Neural crest cell (in vitro differentiated cells): Measurements from ENCODE around the gene CDC42BPA. TPM values are rescaled to one million over a fixed set of nuclear protein-coding genes. Genes with fewer than 3 reads are reported as not detected.
"Not testable (repeated sequence)": the region's sequence is repeated elsewhere in the genome, so short reads cannot be mapped to it uniquely, and the experiment has no call there.

ENCODE experiments used
- DNase-seq: peaks from one replicate; pipeline ENCODE4 v3.0.0; 2021; ENCODE audit warnings: low read depth, mixed read lengths, low spot score
- H3K27ac Mint-ChIP-seq: one replicate; pipeline ENCODE4 v1.8.0; 2021; ENCODE audit warnings: mild to moderate bottlenecking, mixed read lengths; ENCODE audit not compliant: unreplicated experiment
- H3K27me3 Mint-ChIP-seq: 2 replicates; pipeline ENCODE4 v1.8.0; 2021; ENCODE audit warnings: low read depth, mild to moderate bottlenecking, mixed read lengths
- H3K36me3 Mint-ChIP-seq: 2 replicates; pipeline ENCODE4 v1.8.0; 2021; ENCODE audit warnings: low read depth, mild to moderate bottlenecking, mixed read lengths
- H3K4me1 Mint-ChIP-seq: 2 replicates; pipeline ENCODE4 v1.8.0; 2021; ENCODE audit warnings: mixed read lengths
- H3K4me3 Mint-ChIP-seq: one replicate; pipeline ENCODE4 v1.8.0; 2021; ENCODE audit warnings: mild to moderate bottlenecking, mixed read lengths
- H3K9me3 Mint-ChIP-seq: 2 replicates; pipeline ENCODE4 v1.8.0; 2021; ENCODE audit warnings: mixed read lengths
- CTCF ChIP-seq: fragments of 200-600 bp; sonication (generic); conservative IDR thresholded peaks from 2 replicates; pipeline ENCODE4 v1.5.0; 2021; ENCODE audit warnings: antibody characterized with exemption, mild to moderate bottlenecking
- total RNA-seq: library from RNA; stranded (reverse); gene quantifications from 2 replicates; pipeline ENCODE4 v1.2.1, GENCODE V29; 2021

Gene CDC42BPA
- total RNA-seq, 1 donor from 2014 or later = 35.6 TPM

- H3K4me1 Mint-ChIP-seq = peaks cover 7% of the 10 kb centered on the region
- no peaks in the 10 kb centered on the region for H3K27me3 Mint-ChIP-seq
- no peak overlapping the region for H3K27ac Mint-ChIP-seq
- no peak overlapping the region for H3K4me3 Mint-ChIP-seq
- no peaks in the 10 kb centered on the region for H3K9me3 Mint-ChIP-seq
- TF ChIP-seq CTCF = no peak
- DNase-seq = no peak
- H3K36me3 Mint-ChIP-seq = no peaks in the 10 kb centered on the region
These were observed 24.9 kb upstream of the CDC42BPA start for GRCh38 chr1:227343206-227343605.

GRCh38 chr1:227342075-227342829, 24.0 kb upstream of the CDC42BPA start:
- no peak for TF ChIP-seq CTCF
- no peaks in the 10 kb centered on the region for H3K27me3 Mint-ChIP-seq
- no peak overlapping the region for H3K4me3 Mint-ChIP-seq
- peaks cover 7% of the 10 kb centered on the region for H3K4me1 Mint-ChIP-seq
- no peaks in the 10 kb centered on the region for H3K36me3 Mint-ChIP-seq
- H3K27ac Mint-ChIP-seq = no peak overlapping the region
- H3K9me3 Mint-ChIP-seq = no peaks in the 10 kb centered on the region
- DNase-seq = no peak

DNA sequence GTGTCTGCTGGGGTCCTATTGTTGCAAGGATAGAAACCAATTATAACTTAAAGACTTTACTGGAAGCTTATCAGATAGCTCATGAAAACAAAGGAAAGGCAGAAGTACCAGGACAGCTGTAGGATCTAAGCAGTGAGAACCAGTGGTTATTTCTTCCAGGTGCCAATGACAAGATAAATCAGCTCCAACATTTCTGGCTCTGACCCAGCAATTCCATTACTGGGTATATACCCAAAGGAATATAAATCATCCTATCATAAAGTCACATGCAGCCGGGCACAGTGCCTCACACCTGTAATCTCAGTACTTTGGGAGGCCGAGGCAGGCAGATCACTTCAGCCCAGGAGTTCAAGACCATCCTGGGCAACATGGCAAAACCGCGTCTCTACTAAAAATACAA, 17.8 kb upstream of the CDC42BPA start:
- not testable (repeated sequence) for DNase-seq, H3K4me3 Mint-ChIP-seq, H3K27ac Mint-ChIP-seq, H3K4me1 Mint-ChIP-seq, H3K27me3 Mint-ChIP-seq, H3K36me3 Mint-ChIP-seq, H3K9me3 Mint-ChIP-seq

DNA sequence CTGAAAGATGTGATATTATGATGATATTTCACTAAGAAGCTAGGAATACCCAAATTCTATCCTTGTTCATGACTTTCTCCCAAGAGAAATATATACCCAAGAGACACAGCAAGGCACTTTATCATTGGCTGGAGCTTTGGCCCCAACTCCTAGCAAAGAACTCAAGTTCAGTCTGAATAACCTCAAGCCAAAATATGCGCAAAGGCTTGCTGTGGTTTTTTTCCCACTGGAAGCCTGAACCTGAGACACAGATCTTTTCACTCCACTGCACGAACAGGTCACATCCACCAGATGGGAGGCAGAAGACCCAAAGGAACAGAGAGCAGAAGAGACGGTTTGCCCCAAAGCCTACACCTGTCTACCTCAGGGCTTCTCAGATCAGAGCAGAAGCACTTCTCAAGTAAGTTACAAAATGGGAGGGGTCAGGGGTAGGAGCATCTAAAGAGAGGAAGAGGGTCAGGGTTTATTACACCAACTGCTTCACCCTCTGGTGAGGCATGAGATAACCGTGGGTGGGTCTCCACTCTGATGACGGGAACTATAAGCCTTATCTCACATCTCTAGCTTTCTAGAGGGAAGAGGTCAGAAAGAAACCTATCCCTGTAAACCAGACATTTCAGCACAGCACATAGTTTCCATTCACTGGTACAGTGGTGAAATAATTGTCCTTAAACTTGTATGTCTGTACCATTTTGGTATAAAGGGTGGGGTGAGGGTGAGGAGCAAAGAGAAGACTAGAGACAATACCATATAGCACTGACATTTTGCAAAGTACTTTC, 17.1 kb upstream of the CDC42BPA start:
- no peak for DNase-seq
- Mint-ChIP-seq H3K27me3 (no peaks in the 10 kb centered on the region), H3K9me3 (peaks cover 8% of the 10 kb centered on the region), H3K4me1 (peaks cover 6% of the 10 kb centered on the region), H3K27ac (peak overlapping the region; percentile 71), H3K4me3 (no peak overlapping the region), H3K36me3 (no peaks in the 10 kb centered on the region)
- TF ChIP-seq CTCF = no peak

- no peak for DNase-seq
- no peak overlapping the region for H3K4me3 Mint-ChIP-seq
- H3K9me3 Mint-ChIP-seq = peaks cover 8% of the 10 kb centered on the region
- peaks cover 10% of the 10 kb centered on the region for H3K4me1 Mint-ChIP-seq
- TF ChIP-seq CTCF = no peak
- no peaks in the 10 kb centered on the region for H3K36me3 Mint-ChIP-seq
- no peaks in the 10 kb centered on the region for H3K27me3 Mint-ChIP-seq
- no peak overlapping the region for H3K27ac Mint-ChIP-seq
These were observed 15.1 kb upstream of the CDC42BPA start for GRCh38 chr1:227333423-227333822.
